HG02852 (cell line): Measurements from ENCODE around the gene CST7.
"Not testable (repeated sequence)": the region's sequence is repeated elsewhere in the genome, so short reads cannot be mapped to it uniquely, and the experiment has no call there.

Experiments used
- ATAC-seq: cut with Tn5 transposase; IDR thresholded peaks from one replicate; pipeline ENCODE4 v1.9.1; 2021; ENCODE audit warnings: mild to moderate bottlenecking, moderate library complexity; ENCODE audit not compliant: unreplicated experiment

CST7 gene

GRCh38 chr20:24929259-24929658, 19.8 kb upstream of the CST7 start:
- ATAC-seq: not testable (repeated sequence)

- ATAC-seq: not testable (repeated sequence)
These were observed 19.0 kb upstream of the CST7 start for GRCh38 chr20:24929867-24930723.

- ATAC-seq: not testable (repeated sequence)
These were observed 18.1 kb upstream of the CST7 start for GRCh38 chr20:24930724-24931688.

- ATAC-seq: not testable (repeated sequence)
These were observed 17.2 kb upstream of the CST7 start for GRCh38 chr20:24931893-24932292.

DNA sequence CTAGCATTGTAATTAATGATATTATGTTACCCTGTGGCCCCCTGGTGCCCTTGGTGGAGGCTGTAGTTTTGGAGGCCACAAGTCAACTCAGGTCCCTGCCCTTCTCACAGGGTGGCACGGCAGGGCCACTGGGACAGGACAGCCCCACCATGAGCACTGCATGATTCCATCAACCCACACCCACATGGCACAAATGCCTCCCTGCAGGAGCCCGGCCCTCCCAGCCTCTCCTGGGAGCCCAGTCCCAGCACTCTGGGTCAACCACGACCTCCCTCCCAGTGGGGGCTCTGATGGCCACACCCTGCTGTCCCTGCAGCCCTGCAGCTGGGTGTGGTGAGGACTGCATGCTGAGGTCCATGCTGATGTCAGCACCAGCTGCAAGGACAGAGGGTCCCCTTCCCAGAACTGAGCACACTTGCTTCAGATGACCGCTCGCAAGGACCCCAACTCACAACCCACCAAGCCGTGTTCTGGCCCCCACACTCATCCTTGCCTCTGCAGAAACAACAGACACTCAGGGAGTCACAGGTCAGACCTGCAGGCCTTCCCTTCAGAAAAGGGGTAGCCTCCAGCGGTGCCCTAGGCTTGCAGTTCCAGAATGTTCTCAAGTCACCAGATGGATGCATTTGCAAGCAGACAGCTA, 15.7 kb upstream of the CST7 start:
- ATAC-seq: no peak

- ATAC-seq: no peak
These were observed 14.9 kb upstream of the CST7 start for GRCh38 chr20:24934101-24934661.

DNA sequence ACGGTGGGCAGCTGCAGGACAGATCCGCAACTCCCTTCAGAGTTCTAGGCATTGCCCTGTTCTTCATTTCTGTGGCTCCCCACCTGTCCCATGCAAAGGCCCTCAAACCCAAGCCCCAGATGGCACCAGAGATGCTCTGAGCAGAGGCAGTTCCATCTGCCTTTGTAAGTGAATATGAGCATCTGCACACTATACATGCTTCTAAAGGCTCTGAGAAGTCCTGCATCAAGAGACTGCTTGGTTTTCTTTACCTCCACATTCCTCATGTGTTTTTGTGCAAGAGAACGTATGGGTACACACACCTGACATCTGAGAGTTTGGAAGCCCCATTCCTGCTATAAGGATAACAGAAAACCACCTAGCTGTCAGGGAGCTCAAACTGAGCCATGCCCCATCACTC, 14.4 kb upstream of the CST7 start:
- no peak for ATAC-seq

- no peak for ATAC-seq
These were observed 13.9 kb upstream of the CST7 start for GRCh38 chr20:24935140-24935539.

- no peak for ATAC-seq
These were observed 13.1 kb upstream of the CST7 start for GRCh38 chr20:24935766-24936525.

GRCh38 chr20:24936526-24937407, 12.3 kb upstream of the CST7 start:
- ATAC-seq: no peak

DNA sequence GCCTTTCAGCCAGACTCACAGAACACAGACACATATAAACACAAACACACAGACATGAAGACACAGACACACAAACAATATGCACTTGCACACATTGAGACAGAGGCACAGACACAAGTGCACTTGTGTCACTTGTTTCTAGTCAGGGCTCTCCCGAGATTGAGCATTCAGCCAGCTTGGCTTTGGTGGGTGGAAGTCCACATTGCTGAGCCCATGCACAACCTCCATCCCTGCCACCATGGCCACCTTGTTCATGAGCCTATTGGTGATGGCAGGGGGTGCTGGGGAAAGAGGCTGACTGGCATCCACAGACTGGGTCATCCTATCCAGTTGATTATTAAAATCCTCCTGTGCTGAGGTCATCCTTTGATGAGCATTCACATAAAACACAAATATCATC, 11.5 kb upstream of the CST7 start:
- ATAC-seq: no peak

DNA sequence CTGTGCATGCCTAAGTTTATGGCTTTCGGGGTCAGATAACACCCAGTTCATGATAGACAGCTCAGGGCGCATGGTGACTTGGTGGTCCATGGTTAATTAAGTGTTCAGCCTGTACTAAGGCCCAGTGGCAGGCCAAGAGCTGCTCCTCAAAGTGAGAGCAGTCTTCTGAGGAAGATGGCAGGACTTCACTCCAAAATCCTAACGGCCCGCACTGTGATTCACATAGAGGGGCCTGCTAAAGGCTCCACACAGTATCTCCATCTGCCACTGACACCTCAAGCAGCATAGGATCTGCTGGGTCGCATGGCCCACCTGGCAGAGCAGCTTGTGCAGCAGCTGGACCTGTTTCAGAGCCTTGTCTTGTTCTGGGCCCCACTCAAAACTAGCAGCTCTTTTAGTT, 10.6 kb upstream of the CST7 start:
- no peak for ATAC-seq

- no peak for ATAC-seq
These were observed 10.0 kb upstream of the CST7 start for GRCh38 chr20:24939036-24939435.

GRCh38 chr20:24942679-24943078, 6.4 kb upstream of the CST7 start:
- no peak for ATAC-seq

GRCh38 chr20:24943196-24943595, 5.9 kb upstream of the CST7 start:
- ATAC-seq: no peak

DNA sequence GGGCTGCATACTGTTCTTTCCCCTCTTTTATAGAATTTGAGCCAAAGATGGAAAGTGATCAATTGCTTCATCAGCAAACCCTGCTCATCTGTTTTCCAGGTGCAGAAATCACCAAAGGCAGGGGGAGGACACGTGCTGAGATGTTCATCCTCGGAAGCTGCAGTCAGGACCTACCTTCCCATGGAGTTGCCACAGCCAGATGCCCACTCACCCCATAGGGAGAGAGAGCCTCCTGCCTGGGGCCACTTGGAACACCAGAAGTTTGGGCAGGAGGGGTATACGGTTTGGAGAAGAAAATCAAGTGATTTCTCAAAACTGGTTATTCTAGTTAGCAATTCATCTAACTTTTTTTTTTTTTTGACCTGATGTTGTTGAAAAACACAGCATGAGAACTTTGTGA, 5.3 kb upstream of the CST7 start:
- no peak for ATAC-seq

- ATAC-seq: not testable (repeated sequence)
These were observed 2.7 kb upstream of the CST7 start for GRCh38 chr20:24946376-24946775.

GRCh38 chr20:24948396-24948938, 602 bp upstream of the CST7 start:
- ATAC-seq: not testable (repeated sequence)

DNA sequence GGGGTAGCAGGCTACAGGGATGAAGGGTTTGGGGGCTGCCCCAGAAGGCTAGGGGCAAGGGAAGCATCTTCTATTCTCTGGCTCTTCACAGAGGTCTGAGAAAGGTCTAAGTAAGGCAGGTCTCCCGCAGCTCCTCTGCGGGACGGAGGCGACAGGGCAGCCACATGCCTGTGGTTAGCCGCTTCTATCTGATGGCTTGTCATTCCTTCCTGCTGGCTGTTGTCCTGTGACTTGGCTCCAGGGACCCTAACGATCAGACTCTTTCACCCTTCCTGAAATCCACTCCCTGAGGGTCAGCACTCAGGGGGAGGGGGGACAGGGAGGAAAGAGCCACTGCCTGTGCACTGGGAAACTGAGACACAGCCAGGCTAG, 673 bp downstream of the CST7 start:
- no peak for ATAC-seq
